K562 treated with DMSO at 1 percent for 4 hours (cell line): ENCODE measurements around the gene CACNG4. TPM values are rescaled to one million over a fixed set of nuclear protein-coding genes. Genes with fewer than 3 reads are reported as not detected.

Experiments used
- total RNA-seq: library from RNA; unstranded; fragments of 300-600 nt; gene quantifications from 2 replicates; pipeline ENCODE4 v1.2.3, GENCODE V29; 2022; ENCODE audit not compliant: insufficient read depth

Gene CACNG4
- not detected in 2 replicates for total RNA-seq

GRCh38 chr17:66963909-66964771 is at the start of gene CACNG4:
Gene CACNG4, plus strand, starts transcription at chr17:66964707. Its CDS starts 205 bp downstream, at chr17:66964912.

GRCh38 chr17:67044016-67044772 is 79.7 kb downstream of the CACNG4 start, which contains the start of gene CACNG1:
Gene CACNG1, plus strand, starts transcription at chr17:67044554. Its CDS starts 107 bp downstream, at chr17:67044661.

Other genes starting within 250 kb of the CACNG4 start
- not detected in 2 replicates for gene CACNG5, start 129.6 kb upstream of the CACNG4 start, total RNA-seq
- not detected in 2 replicates for gene CACNG1, start 79.8 kb downstream of the CACNG4 start, total RNA-seq